GM12878 (cell line): ENCODE data around the gene STAT3. TPM values are rescaled to one million over a fixed set of nuclear protein-coding genes. Genes with fewer than 3 reads are reported as not detected.

Experiments
- ATAC-seq: fragments of 200-7000 bp; cut with Tn5 transposase; 3 replicates; pipeline ENCODE4 v1.9.1; 2020; ENCODE audit warnings: mild to moderate bottlenecking, moderate library complexity
- BruUV-seq: library from RNA; stranded (reverse); fragments of 400-500 nt; replicated peaks from 2 replicates; lab custom pipeline; 2021; lab: Mats Ljungman, UMichigan
- CTCF ChIA-PET: fragments of 300-600 bp; sonication (Branson Sonifier 250); formaldehyde crosslinking; extraction: SDS; loops from one replicate; lab custom pipeline; 2021; ENCODE audit warnings: inconsistent platforms; lab: Yijun Ruan, JAX
- POLR2A ChIA-PET: fragments of 350-600 bp; formaldehyde crosslinking; extraction: SDS; loops from one replicate; lab custom pipeline; 2021; ENCODE audit warnings: inconsistent platforms; lab: Charles Lee
- RAD21 ChIA-PET: fragments of 300-600 bp; sonication (Branson Sonifier 250); formaldehyde crosslinking; loops from one replicate; lab custom pipeline; 2023; ENCODE audit warnings: antibody characterized with exemption; ENCODE audit not compliant: unreplicated experiment; lab: Charles Lee
- SMC1A ChIA-PET: fragments of 300-600 bp; sonication (Branson Sonifier 250); formaldehyde crosslinking; loops from one replicate; lab custom pipeline; 2023; ENCODE audit not compliant: unreplicated experiment, uncharacterized antibody; lab: Charles Lee
- DNase-seq: peaks from one replicate; pipeline ENCODE4 v3.0.0-alpha.2; 2011; ENCODE audit warnings: low read depth, low spot score
- FAIRE-seq: peaks from 3 replicates; lab custom pipeline; 2011; peaks lifted over from hg19 to GRCh38; lab: Jason Lieb, UNC
- H2AFZ ChIP-seq: 2 replicates; pipeline ENCODE4 v1.6.0; 2011; ENCODE audit warnings: low read depth, low read length, control low read depth; ENCODE audit not compliant: control insufficient read depth
- H3K27ac ChIP-seq: 2 replicates; pipeline ENCODE4 v1.5.1; 2011; ENCODE audit warnings: control low read depth; ENCODE audit not compliant: control insufficient read depth, insufficient read depth
- H3K27me3 ChIP-seq, 2 experiments: replicated peaks in 1 of 2; 2 replicates each; pipeline versions ENCODE4 v1.6.0 to v1.6.1; 2011; ENCODE audit warnings: low read length in 1 of 2; ENCODE audit not compliant: control insufficient read depth in 2 of 2, insufficient read depth in 2 of 2
- H3K36me3 ChIP-seq, 2 experiments: 2 replicates each; pipeline ENCODE4 v1.5.1; 2011; ENCODE audit warnings: low read length in 1 of 2; ENCODE audit not compliant: control insufficient read depth in 2 of 2, insufficient read depth in 2 of 2
- H3K4me1 ChIP-seq: 2 replicates; pipeline ENCODE4 v1.6.1; 2011; ENCODE audit warnings: mild to moderate bottlenecking, low read length, moderate library complexity, mixed read lengths; ENCODE audit not compliant: control insufficient read depth, insufficient read depth
- H3K4me2 ChIP-seq: 2 replicates; pipeline ENCODE4 v1.6.0; 2011; ENCODE audit warnings: control low read depth; ENCODE audit not compliant: control insufficient read depth, insufficient read depth
- H3K4me3 ChIP-seq: fragments of 200-600 bp; sonication (generic); 2 replicates; pipeline ENCODE4 v1.5.1; 2016
- H3K79me2 ChIP-seq: 2 replicates; pipeline ENCODE4 v1.6.0; 2011; ENCODE audit warnings: low read length; ENCODE audit not compliant: control insufficient read depth, insufficient read depth
- H3K9ac ChIP-seq: 2 replicates; pipeline ENCODE4 v1.8.0; 2011; ENCODE audit warnings: low read length, control low read depth, mixed read lengths; ENCODE audit not compliant: control insufficient read depth, insufficient read depth
- H3K9me3 ChIP-seq: replicated peaks from 3 replicates; pipeline ENCODE4 v1.5.1; 2011; ENCODE audit warnings: mild to moderate bottlenecking, low read length; ENCODE audit not compliant: control insufficient read depth, insufficient read depth
- H4K20me1 ChIP-seq: 2 replicates; pipeline ENCODE4 v1.6.0; 2011; ENCODE audit not compliant: control insufficient read depth, insufficient read depth
- EP300 ChIP-seq, 2 experiments: fragments of 150-350 bp in 1 of 2; IDR thresholded peaks; 2 replicates each; pipeline ENCODE4 v1.6.1; 2011 to 2012; ENCODE audit warnings: low read depth in 2 of 2, low read length in 2 of 2, borderline replicate concordance in 1 of 2, improper control_type of control experiment in 1 of 2, inconsistent platforms in 1 of 2; ENCODE audit not compliant: control insufficient read depth in 1 of 2
- FOXK2 ChIP-seq: fragments of 450-650 bp; IDR thresholded peaks from 2 replicates; pipeline ENCODE4 v1.6.1; 2017; ENCODE audit warnings: mild to moderate bottlenecking, moderate library complexity
- KLF5 ChIP-seq: fragments of 450-650 bp; IDR thresholded peaks from 2 replicates; pipeline ENCODE4 v1.6.1; 2014; ENCODE audit warnings: mild to moderate bottlenecking; ENCODE audit not compliant: partially characterized antibody
- MEF2A ChIP-seq: IDR thresholded peaks from 2 replicates; pipeline ENCODE4 v1.6.1; 2011; ENCODE audit warnings: low read depth, mild to moderate bottlenecking, low read length, moderate library complexity; ENCODE audit not compliant: insufficient read depth
- NFIC ChIP-seq: IDR thresholded peaks from 2 replicates; pipeline ENCODE4 v1.6.1; 2012; ENCODE audit warnings: low read depth, mild to moderate bottlenecking, inconsistent platforms, low read length, moderate library complexity
- PML ChIP-seq: IDR thresholded peaks from 2 replicates; pipeline ENCODE4 v1.6.1; 2012; ENCODE audit warnings: low read length, inconsistent platforms
- POU2F2 ChIP-seq: IDR thresholded peaks from 3 replicates; pipeline ENCODE4 v1.6.1; 2011; ENCODE audit warnings: low read depth, mild to moderate bottlenecking, low read length, borderline replicate concordance
- RFX5 ChIP-seq: IDR thresholded peaks from 2 replicates; pipeline ENCODE4 v1.6.1; 2011; ENCODE audit warnings: low read depth, low read length, improper control_type of control experiment
- SIX5 ChIP-seq: IDR thresholded peaks from 2 replicates; pipeline ENCODE4 v1.6.1; 2011; ENCODE audit warnings: mild to moderate bottlenecking, low read depth, low read length, moderate library complexity; ENCODE audit not compliant: severe bottlenecking
- SMAD5 ChIP-seq: IDR thresholded peaks from 2 replicates; pipeline ENCODE4 v1.6.1; 2016; ENCODE audit warnings: antibody characterized with exemption, low read depth
- SREBF2 ChIP-seq: IDR thresholded peaks from 2 replicates; pipeline ENCODE4 v1.6.1; 2012; ENCODE audit warnings: mild to moderate bottlenecking, low read length
- ZNF207 ChIP-seq: fragments of 450-650 bp; IDR thresholded peaks from 2 replicates; pipeline ENCODE4 v1.6.1; 2014; ENCODE audit warnings: antibody characterized with exemption, mild to moderate bottlenecking, borderline replicate concordance
- WGBS: methylation state at CpG from one replicate; pipeline ENCODE4 v1.1.6; 2016; ENCODE audit warnings: low lambda C conversion rate; ENCODE audit not compliant: insufficient replicate concordance, insufficient coverage; ENCODE audit errors: missing lambda C conversion rate; 5-methylcytosine and 5-hydroxymethylcytosine counted together
- in situ Hi-C: fragments of 300-500 bp; cut with MboI; formaldehyde crosslinking; loops from 9 replicates; pipeline ENCODE4 v1.14.3; 2018; ENCODE audit warnings: mixed read lengths
- intact Hi-C: fragments of 100-400 bp; cut with micrococcal nuclease; formaldehyde crosslinking; loops from one replicate; pipeline ENCODE4 v1.14.2; 2022; ENCODE audit not compliant: unreplicated experiment
- polyA plus RNA-seq, 11 experiments: library from polyadenylated mRNA; depleted of rRNA in 4 of 11; unstranded in 6 of 11; stranded (reverse) in 5 of 11; fragments of >200 nt; fragmentation: Nextera tagmentation in 4 of 11; fragmentation: Illumina TruSeq in 1 of 11; extraction: Ambion mirVana in 4 of 11; extraction: Trizol in 1 of 11; gene quantifications; 1 replicate in 1 of 11; 2 replicates in 10 of 11; pipeline versions ENCODE4 v1.2.1 to v1.2.3, GENCODE V29; 2011 to 2016; ENCODE audit warnings: inconsistent platforms in 2 of 11, missing spikeins in 2 of 11, low read depth in 1 of 11
- total RNA-seq, 4 experiments: library from RNA; depleted of rRNA in 3 of 4; stranded (reverse); fragments of >200 nt in 3 of 4; fragmentation: Illumina TruSeq in 1 of 4; extraction: Trizol in 1 of 4; gene quantifications; 2 replicates each; pipeline versions ENCODE4 v1.2.1 to v1.2.3, GENCODE V29; 2013 to 2021
- TF ChIP-seq, protein P1 (sequence below): fragments of 450-650 bp; IDR thresholded peaks from 2 replicates; pipeline ENCODE4 v1.6.1; 2014; ENCODE audit warnings: mild to moderate bottlenecking
- TF ChIP-seq, protein P2 (sequence below): IDR thresholded peaks from 2 replicates; pipeline ENCODE4 v1.6.1; 2012; ENCODE audit warnings: mild to moderate bottlenecking, low read depth, low read length

STAT3 gene
- total and polyA plus RNA-seq, 10 of the 15 experiments (the other 5 are each of a cell fraction or from before 2014, with no cell fraction given), result 18.4 to 96.4 (median 60.9) TPM

DNA sequence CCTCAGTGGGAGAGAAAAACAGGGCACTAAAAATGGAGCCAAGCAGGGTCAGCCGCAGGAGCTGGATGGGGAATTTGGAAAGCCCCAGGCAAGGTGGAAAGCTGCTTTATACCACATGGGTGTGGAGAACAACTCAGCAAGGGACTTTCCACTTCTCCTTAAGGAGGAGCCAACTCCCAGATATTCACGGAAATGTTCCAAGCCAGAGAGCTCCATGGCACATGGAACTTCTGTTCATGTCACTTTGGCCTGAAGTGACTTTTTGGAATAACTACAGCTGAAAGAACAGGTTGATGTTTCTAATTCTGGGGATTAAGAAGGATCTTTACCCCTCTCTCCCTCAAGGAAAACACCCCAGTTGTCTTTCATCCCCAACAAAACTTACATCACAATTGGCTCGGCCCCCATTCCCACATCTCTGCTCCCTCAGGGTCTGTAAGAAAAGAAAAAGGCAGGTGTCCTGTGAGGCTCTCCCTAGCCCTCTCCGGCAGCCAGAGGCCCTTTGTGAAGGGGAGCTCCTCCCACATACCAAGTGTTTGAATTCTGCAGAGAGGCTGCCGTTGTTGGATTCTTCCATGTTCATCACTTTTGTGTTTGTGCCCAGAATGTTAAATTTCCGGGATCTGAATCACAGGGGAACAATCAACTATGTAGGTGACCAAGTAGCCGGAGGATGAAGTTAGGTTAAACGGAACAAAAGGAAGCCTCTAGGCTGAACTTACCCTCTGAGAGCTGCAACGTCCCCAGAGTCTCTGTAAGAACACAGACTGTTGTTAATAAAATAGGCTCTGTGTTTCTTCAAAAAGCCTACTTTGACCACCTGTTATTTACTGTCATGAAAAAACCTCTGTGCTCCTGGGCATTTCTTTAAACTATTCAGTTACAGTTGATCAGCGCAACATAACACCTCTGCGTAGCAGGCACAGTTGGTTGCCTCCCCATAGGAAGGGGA, 58.9 kb downstream of the STAT3 start:
- ATAC-seq (no peak), DNase-seq (no peak), FAIRE-seq (no peak)
- ChIA-PET RAD21 (interaction anchor here (1.2 to 21.1 kb wide), 2 partner anchors 73 to 80 kb away, joined by 4 to 373 read pairs; no protein-coding TSS in a partner anchor), CTCF (interaction anchor here (0.8 to 22.1 kb wide), 4 partner anchors 56 to 198 kb away, joined by 3 to 732 read pairs (median 4); no protein-coding TSS in a partner anchor), SMC1A (interaction anchor here (1.1 to 23.8 kb wide), 4 partner anchors 8 to 70 kb away, joined by 3 to 528 read pairs (median 3); partner anchors contain the start of gene STAT3), POLR2A (interaction anchor here (1.1 kb wide), 1 partner anchor 60 kb away, joined by 5 read pairs; no protein-coding TSS in a partner anchor)
- in situ Hi-C loops (no loop called here), intact Hi-C loops (no loop called here)
- Histone ChIP-seq H3K79me2 (no peaks in the 10 kb centered on the region), H3K27me3 (no peaks in the 10 kb centered on the region), H3K36me3 (peaks cover 12 to 33% of the 10 kb centered on the region in 2 experiments), H3K9me3 (no peaks in the 10 kb centered on the region), H3K9ac (no peak overlapping the region), H3K27ac (no peak overlapping the region), H3K4me3 (no peak overlapping the region), H3K4me2 (no peak overlapping the region), H4K20me1 (no peaks in the 10 kb centered on the region), H2AFZ (no peak overlapping the region), H3K4me1 (peaks cover 15% of the 10 kb centered on the region)
- BruUV-seq, result TSS peak; percentile 48
- WGBS, result 83% methylated on average over 11 of the region's 11 CpGs
- TF ChIP-seq, protein P1, sequence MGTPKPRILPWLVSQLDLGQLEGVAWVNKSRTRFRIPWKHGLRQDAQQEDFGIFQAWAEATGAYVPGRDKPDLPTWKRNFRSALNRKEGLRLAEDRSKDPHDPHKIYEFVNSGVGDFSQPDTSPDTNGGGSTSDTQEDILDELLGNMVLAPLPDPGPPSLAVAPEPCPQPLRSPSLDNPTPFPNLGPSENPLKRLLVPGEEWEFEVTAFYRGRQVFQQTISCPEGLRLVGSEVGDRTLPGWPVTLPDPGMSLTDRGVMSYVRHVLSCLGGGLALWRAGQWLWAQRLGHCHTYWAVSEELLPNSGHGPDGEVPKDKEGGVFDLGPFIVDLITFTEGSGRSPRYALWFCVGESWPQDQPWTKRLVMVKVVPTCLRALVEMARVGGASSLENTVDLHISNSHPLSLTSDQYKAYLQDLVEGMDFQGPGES, result no peak
- TF ChIP-seq PML, result no peak
- TF ChIP-seq FOXK2, result no peak
- TF ChIP-seq RFX5, result no peak
- no peak for TF ChIP-seq MEF2A
- TF ChIP-seq SIX5, result no peak
- TF ChIP-seq KLF5, result no peak
- TF ChIP-seq EP300 (IDR thresholded peaks at IDR 0.05; ENCODE audit: borderline replicate concordance in 1 of 2, control insufficient read depth in 1 of 2, low read depth in 2 of 2, low read length in 2 of 2), result no peak
- no peak for TF ChIP-seq POU2F2
- TF ChIP-seq SMAD5, result no peak
- TF ChIP-seq ZNF207, result no peak
- no peak for TF ChIP-seq NFIC
- TF ChIP-seq SREBF2, result no peak
- TF ChIP-seq, protein P2, sequence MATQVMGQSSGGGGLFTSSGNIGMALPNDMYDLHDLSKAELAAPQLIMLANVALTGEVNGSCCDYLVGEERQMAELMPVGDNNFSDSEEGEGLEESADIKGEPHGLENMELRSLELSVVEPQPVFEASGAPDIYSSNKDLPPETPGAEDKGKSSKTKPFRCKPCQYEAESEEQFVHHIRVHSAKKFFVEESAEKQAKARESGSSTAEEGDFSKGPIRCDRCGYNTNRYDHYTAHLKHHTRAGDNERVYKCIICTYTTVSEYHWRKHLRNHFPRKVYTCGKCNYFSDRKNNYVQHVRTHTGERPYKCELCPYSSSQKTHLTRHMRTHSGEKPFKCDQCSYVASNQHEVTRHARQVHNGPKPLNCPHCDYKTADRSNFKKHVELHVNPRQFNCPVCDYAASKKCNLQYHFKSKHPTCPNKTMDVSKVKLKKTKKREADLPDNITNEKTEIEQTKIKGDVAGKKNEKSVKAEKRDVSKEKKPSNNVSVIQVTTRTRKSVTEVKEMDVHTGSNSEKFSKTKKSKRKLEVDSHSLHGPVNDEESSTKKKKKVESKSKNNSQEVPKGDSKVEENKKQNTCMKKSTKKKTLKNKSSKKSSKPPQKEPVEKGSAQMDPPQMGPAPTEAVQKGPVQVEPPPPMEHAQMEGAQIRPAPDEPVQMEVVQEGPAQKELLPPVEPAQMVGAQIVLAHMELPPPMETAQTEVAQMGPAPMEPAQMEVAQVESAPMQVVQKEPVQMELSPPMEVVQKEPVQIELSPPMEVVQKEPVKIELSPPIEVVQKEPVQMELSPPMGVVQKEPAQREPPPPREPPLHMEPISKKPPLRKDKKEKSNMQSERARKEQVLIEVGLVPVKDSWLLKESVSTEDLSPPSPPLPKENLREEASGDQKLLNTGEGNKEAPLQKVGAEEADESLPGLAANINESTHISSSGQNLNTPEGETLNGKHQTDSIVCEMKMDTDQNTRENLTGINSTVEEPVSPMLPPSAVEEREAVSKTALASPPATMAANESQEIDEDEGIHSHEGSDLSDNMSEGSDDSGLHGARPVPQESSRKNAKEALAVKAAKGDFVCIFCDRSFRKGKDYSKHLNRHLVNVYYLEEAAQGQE, result no peak
